Jurkat, Clone E6-1 (cell line): ENCODE measurements around the gene TTYH3.
"Not testable (repeated sequence)": the region's sequence is repeated elsewhere in the genome, so short reads cannot be mapped to it uniquely, and the experiment has no call there.

Source experiments
- DNase-seq: peaks from one replicate; pipeline ENCODE4 v3.0.0-alpha.2; 2011; ENCODE audit warnings: low read depth, low spot score
- H3K4me3 ChIP-seq: 2 replicates; pipeline ENCODE4 v1.5.1; 2011; ENCODE audit warnings: mild to moderate bottlenecking, low read length, control low read depth, moderate library complexity

TTYH3 gene

DNA sequence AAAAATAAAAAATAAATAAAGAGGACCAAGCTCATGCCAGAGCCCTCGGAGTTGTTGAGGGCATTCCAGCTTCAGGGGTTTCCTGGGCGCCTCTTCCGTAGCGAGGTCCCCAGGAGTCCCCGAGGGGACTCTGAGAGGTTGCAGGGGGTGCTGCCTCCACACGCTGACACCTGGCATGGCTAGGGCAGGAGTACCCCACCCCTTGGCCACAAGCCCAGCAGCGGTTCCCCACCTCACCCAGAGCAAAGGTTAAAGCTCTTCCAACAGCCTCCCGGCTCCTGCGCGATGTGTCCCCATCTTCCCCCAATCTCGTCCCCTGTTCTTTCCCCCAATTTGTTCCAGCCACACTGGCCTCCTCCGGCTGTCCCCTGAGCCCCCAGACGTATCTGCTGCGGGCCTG is 60.8 kb downstream of the TTYH3 start:
- H3K4me3 ChIP-seq: no peak overlapping the region
- no peak for DNase-seq

- not testable (repeated sequence) for DNase-seq, H3K4me3 ChIP-seq
These were observed 61.8 kb downstream of the TTYH3 start for GRCh38 chr7:2693420-2694121.

- DNase-seq, H3K4me3 ChIP-seq: not testable (repeated sequence)
These were observed 62.3 kb downstream of the TTYH3 start for GRCh38 chr7:2694122-2694436.

DNA sequence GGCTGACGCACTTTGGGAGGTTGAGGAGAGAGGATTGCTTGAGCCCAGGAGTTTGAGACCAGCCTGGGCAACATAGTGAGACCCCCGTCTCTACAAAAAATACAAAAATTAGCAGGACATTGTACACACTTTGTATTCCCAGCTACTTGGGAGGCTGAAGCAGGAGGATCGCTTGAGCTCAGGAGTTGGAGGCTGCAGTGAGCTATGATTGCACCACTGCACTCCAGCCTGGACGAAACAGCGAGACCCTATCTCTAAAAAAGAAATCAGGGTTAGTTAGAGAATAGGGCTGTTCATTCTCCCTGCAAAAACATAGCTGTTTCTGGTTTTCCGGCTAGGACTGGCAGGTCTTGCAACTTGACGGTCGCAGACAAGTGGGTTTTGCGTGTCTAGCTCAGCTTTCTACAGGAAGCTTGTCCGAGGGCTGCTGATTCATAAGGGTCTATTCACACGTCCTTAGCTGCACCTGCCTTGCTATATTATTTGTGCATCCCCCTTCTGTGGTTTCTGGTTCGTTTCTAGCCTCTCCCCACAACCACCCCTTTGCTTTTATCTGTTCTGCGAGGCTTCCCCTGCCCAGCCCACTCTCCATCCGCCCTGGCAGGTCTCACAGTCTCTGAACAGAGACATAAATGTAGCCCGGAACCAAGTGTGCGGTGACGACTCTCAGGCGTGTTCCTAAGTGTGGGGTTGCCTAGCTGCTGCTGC is 66.9 kb downstream of the TTYH3 start:
- peak overlapping the region; percentile 33 for H3K4me3 ChIP-seq
- DNase-seq: peak; percentile 96

- no peak for DNase-seq
- peak overlapping the region; percentile 33 for H3K4me3 ChIP-seq
These were observed 67.5 kb downstream of the TTYH3 start for GRCh38 chr7:2699289-2699620.

DNA sequence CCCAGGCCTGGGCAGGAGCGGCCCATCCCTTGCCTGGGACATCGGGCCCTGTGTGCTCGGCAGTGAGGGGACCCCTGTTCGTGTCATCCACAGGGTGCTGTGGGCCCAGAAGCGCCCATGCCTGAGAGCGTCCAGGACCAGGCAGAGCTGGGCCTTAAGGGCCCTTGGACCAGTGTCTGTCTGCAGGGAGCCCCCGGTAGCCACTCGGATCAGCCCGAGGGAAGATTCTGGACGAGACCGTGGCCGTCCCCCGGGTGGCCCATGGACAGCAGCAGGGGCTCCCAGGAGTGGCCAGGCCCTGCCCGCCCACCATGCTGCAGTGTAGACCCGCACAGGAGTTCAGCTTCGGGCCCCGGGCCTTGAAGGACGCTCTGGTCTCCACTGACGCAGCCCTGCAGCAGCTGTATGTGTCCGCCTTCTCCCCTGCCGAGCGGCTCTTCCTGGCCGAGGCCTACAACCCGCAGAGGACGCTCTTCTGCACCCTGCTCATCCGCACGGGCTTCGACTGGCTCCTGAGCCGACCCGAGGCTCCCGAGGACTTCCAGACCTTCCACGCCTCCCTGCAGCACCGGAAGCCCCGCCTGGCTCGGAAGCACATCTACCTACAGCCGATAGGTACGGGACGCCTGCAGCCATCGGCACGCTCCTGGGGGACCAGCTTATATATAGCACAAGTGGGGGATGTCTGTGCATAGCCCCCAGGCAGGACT is 68.5 kb downstream of the TTYH3 start:
- no peak for DNase-seq
- no peak overlapping the region for H3K4me3 ChIP-seq

- no peak for DNase-seq
- no peak overlapping the region for H3K4me3 ChIP-seq
These were observed 69.6 kb downstream of the TTYH3 start for GRCh38 chr7:2701424-2701823.

DNA sequence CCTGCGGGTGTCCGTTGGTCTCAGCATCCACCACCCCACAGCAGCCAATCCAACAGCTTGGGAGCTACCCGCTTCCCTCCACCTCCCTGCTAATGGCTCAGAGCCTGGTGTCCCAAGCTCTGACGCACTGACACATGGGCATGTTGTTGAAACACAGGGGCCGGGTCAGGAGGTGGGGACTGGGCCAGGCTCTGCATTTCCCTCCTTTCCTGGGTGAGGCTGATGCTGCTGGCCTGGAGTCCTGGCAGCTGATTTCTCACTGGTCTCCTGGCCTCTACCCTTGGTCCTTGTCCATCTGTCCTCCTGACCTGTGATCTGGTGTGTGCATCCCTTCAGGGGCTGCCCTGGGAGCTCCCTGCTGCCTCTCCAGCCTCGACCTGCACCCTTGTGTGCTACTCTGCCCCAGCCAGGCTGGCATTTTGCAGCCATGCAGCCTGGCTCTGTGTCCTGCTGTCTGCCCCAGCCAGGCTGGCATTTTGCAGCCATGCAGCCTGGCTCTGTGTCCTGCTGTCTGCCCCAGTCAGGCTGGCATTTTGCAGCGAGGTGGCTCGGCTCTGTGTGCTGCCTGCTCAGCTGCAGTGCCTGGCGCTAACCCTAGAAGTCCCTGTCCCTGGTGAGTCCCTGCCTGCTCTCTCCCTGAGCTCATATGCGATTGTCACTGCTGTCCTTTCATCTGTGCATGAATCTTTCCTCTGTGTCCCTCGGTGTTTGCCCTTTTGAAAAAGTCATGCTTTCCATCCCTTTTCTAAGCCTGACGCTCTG is 70.2 kb downstream of the TTYH3 start:
- no peak overlapping the region for H3K4me3 ChIP-seq
- DNase-seq: no peak

- DNase-seq: no peak
- no peak overlapping the region for H3K4me3 ChIP-seq
These were observed 70.8 kb downstream of the TTYH3 start for GRCh38 chr7:2702594-2702957.

- DNase-seq: no peak
- no peak overlapping the region for H3K4me3 ChIP-seq
These were observed 73.7 kb downstream of the TTYH3 start for GRCh38 chr7:2705371-2706096.

DNA sequence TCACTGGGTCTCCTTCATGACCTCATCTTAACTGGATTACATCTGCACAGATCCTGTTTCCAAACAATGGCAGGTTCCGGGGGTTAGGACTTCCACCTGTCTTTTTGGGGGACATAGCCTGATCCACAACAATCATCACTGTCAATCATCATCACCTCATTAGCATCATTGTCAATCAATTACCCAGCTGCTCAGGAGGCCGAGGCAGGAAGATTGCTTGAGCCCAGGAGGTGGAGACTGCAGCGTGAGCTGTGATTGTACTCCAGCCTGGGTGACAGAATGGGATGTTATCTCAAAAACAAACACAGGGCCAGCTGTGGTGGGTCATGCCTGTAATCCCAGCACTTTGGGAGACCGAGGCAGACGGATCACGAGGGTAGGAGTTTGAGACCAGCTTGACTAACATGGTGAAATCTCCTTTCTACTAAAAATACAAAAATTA is 74.9 kb downstream of the TTYH3 start:
- no peak for DNase-seq
- no peak overlapping the region for H3K4me3 ChIP-seq

DNA sequence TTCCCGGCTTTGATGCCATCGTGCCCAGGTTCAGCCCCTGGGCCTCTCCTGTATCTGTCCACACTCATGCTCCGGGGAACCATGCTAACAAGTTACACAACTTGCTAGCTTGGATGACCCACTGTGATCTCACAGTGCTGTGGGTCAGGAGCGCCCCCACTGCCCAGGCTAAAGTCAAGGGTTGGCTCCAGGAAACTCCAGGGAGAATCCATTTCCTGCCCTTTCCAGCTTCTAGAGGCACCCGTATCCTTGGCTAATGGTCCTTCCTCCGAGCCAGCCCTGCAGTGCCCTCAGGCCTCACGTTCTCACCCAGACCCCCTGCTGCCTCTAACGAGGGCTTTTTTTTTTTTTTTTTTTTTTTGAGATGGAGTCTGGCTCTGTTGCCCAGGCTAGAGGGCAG is 75.7 kb downstream of the TTYH3 start:
- no peak overlapping the region for H3K4me3 ChIP-seq
- DNase-seq: no peak

DNA sequence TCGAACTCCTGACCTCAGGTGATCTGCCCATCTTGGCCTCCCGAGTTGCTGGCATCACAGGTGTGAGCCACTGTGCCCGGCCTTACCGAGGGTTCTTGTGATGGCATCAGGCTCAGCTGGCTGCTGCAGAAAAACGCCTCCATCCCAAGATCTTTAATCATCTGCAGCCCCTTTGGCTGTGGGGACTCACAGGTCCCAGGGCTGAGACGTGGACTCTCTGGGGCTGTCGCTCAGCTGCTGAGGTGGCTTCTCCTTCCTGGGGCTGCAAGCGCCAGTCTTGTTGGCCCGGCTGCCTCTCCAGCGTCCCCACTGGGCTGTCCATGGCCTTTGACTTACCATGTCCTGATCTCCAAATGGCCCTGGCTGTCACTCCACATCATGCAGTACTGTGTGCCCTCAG is 76.3 kb downstream of the TTYH3 start:
- no peak overlapping the region for H3K4me3 ChIP-seq
- DNase-seq: no peak

DNA sequence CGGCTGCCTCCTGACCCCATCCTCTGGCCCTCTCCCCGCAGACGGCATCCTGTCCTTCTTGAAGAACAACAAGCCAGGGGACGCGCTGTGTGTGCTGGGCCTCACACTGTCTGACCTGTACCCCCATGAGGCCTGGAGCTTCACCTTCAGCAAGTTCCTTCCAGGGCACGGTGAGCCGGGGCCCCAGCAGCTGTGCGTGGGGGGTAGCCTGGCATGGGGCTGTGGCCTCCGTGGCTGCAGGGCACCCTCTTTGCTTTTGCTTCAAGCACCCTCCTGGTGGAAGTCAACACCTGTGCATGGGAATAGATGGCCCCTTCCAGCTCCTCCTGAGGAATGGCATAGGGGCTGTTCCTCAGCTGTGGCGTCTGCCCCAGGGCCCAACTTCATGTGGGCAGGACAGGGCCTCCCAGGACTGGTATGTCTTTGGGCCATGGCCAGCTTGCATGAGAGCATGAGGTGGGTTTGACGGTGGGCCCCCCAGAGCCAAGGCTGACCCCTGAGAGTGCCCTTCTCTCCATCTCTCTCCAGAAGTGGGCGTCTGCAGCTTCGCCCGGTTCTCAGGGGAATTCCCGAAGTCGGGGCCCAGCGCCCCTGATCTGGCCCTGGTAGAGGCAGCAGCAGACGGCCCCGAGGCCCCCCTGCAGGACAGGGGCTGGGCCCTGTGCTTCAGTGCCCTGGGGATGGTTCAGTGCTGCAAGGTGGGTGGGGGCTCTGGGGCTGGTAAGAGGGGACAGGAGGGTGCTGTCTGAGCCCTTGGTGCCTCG is 76.9 kb downstream of the TTYH3 start:
- no peak for DNase-seq
- H3K4me3 ChIP-seq: no peak overlapping the region

DNA sequence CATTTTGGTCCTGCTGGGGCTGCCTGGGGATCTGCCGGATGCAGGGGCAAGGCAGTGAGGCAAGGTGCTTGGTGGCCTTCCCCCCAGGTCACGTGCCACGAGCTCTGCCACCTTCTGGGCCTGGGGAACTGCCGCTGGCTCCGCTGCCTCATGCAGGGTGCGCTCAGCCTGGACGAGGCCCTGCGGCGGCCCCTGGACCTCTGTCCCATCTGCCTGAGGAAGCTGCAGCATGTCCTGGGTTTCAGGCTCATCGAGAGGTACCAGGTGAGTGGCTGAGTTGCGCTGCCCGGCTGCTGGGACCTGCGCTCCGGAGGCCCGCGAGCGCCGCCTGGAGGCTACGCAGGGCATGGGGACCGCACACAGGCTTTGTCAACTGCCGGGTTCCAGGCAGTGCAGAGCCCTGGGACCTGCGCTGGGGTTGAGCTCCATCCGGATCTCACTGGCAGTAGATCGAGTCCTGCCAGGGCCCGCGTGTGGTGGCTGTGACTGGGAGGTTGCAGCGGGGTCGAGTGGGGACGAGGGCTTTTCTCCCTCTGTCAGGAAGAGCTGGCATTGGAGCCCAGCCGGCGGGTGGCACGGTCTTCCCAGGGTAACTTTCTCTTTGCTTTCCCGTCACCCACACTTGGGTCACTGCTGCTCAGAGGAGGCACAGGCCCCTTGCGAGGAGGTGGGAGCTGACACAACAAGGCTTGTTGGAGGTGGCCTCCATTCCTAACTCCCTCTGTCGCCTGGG is 77.9 kb downstream of the TTYH3 start:
- peak overlapping the region; percentile 15 for H3K4me3 ChIP-seq
- DNase-seq: peak; percentile 69

- peak overlapping the region; percentile 11 for H3K4me3 ChIP-seq
- DNase-seq: no peak
These were observed 78.5 kb downstream of the TTYH3 start for GRCh38 chr7:2710286-2710655.

GRCh38 chr7:2710901-2711551 is 79.2 kb downstream of the TTYH3 start:
- DNase-seq: peak; percentile 83
- H3K4me3 ChIP-seq: no peak overlapping the region
